Rectal smooth muscle tissue (tissue), 1 donor: ENCODE results near the gene TBC1D4.

Experiments
- H3K27ac ChIP-seq: one replicate; pipeline ENCODE4 v1.7.0; 2013; ENCODE audit warnings: low read depth, low read length, inconsistent platforms
- H3K27me3 ChIP-seq: one replicate; pipeline ENCODE4 v1.7.0; 2013; ENCODE audit warnings: low read length; ENCODE audit not compliant: control insufficient read depth, insufficient read depth
- H3K36me3 ChIP-seq: one replicate; pipeline ENCODE4 v1.7.0; 2013; ENCODE audit warnings: low read length; ENCODE audit not compliant: control insufficient read depth, insufficient read depth
- H3K4me1 ChIP-seq: one replicate; pipeline ENCODE4 v1.7.0; 2013; ENCODE audit warnings: low read length; ENCODE audit not compliant: control insufficient read depth, insufficient read depth
- H3K4me3 ChIP-seq: one replicate; pipeline ENCODE4 v1.7.0; 2013; ENCODE audit warnings: low read length
- H3K9ac ChIP-seq: one replicate; pipeline ENCODE4 v1.7.0; 2013; ENCODE audit warnings: low read length

Gene TBC1D4

DNA sequence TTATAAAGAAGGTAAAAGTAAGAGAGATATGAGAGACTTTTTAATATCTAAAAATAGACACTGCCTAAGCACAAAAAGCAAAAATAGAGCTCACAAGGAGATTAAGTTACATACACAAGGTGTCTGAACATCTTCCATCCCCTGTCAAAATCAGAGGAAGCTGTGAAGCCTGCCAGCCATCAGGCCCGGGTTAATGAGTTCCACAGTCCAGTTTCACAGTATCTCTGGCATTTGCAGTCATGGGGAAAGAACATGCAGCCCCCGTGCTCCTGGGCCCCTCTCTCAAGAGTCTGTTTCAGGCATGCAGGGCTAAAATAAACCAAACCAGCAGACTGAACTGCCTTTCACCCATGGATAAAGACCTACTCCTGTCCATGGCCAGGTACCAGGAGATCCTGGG is 79.2 kb downstream of the TBC1D4 start:
- no peak overlapping the region for H3K9ac ChIP-seq
- H3K27ac ChIP-seq = no peak overlapping the region
- H3K27me3 ChIP-seq = no peaks in the 10 kb centered on the region
- H3K4me3 ChIP-seq = no peak overlapping the region
- no peaks in the 10 kb centered on the region for H3K36me3 ChIP-seq
- no peaks in the 10 kb centered on the region for H3K4me1 ChIP-seq

DNA sequence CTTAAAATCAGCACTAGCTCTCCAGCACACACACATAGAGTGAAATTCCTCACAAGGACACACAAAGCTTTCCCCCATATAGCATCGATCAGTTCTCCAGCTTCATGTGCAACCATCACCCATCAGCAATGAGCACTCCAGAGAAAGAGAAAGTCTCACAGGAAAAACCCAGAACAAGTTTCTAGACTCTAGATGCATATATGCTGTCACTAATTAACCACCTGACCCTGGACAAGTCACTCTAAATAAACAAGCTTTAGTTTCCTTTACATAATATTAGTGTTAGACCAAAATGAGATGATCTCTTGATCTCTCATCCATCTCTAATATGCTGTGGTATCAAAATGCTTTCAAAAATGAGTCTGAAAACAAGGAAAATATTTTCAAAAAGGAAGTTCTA is 81.2 kb downstream of the TBC1D4 start:
- no peaks in the 10 kb centered on the region for H3K4me1 ChIP-seq
- H3K4me3 ChIP-seq = no peak overlapping the region
- H3K27ac ChIP-seq = no peak overlapping the region
- no peak overlapping the region for H3K9ac ChIP-seq
- H3K36me3 ChIP-seq = no peaks in the 10 kb centered on the region
- no peaks in the 10 kb centered on the region for H3K27me3 ChIP-seq

DNA sequence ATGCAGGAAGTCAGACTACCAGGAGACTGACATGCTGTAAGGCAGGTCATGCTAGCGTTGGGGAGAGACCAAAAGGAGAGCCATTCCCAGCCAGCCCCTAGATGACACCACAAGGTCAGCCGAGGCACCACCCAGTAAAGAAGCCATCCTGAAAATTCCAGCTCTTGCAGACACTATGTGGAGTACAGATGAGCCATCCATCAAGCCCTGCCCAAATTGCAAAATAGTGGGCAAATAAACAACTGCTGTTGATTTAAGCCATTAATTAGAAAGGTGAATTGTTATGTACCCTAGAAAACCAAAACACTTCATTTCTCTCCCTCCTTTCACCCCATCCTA is 82.1 kb downstream of the TBC1D4 start:
- no peak overlapping the region for H3K27ac ChIP-seq
- H3K36me3 ChIP-seq = no peaks in the 10 kb centered on the region
- no peaks in the 10 kb centered on the region for H3K27me3 ChIP-seq
- no peak overlapping the region for H3K9ac ChIP-seq
- no peaks in the 10 kb centered on the region for H3K4me1 ChIP-seq
- no peak overlapping the region for H3K4me3 ChIP-seq

DNA sequence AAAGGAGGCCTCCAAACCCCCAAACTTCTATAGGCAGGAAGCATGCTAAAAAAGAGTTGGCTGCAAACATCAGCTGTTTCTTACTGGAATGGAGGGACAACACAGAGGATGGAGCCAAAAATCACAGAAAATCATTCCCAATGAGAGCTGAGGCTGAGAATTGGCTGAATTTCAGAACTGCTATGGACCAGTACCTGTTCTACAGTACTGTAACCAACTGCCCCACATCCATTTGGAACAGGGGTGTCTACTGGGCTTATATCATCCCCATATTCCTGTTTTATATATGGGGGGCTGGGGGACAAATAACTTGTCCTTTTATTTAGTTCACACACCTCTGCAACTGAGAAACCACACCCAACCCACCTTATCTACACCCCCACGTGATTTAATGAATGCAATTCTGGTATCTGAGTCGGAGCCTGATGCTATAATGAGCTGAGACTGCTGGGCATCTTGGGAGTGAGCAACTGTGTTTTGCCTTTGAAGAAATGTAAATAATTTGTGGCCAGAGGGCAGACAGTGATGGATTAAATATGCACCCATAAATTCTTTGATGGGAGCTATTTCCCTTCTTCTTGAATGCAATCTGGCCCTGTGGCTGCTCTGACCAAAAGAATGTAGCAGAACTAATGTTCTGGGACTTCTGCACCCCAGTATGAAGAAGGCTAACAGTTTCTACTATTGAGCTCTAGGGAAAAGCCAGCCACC is 82.6 kb downstream of the TBC1D4 start:
- Histone ChIP-seq H3K9ac (no peak overlapping the region), H3K4me3 (no peak overlapping the region), H3K27me3 (no peaks in the 10 kb centered on the region), H3K27ac (no peak overlapping the region), H3K4me1 (no peaks in the 10 kb centered on the region), H3K36me3 (no peaks in the 10 kb centered on the region)

DNA sequence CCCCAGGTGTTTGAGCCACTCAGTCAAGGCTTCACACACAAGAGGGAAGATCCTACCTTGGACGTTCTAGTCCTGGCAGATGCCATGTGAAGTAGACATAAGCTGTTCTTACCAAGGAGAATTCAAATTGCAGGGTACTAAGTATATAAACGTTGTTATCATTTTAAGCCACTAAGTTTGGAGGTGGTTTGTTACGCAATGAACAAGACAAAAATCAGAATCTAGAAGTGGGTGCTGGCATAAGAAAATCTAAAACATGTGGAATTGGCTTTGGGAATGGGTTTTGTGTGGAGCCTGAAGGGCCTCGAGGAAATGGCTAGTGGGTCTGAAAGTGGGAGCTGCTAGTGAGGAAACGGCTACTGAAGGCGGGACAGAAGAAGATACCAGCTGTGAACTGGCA is 83.9 kb downstream of the TBC1D4 start:
- Histone ChIP-seq H3K4me3 (no peak overlapping the region), H3K27ac (no peak overlapping the region), H3K36me3 (no peaks in the 10 kb centered on the region), H3K4me1 (no peaks in the 10 kb centered on the region), H3K9ac (no peak overlapping the region), H3K27me3 (no peaks in the 10 kb centered on the region)

DNA sequence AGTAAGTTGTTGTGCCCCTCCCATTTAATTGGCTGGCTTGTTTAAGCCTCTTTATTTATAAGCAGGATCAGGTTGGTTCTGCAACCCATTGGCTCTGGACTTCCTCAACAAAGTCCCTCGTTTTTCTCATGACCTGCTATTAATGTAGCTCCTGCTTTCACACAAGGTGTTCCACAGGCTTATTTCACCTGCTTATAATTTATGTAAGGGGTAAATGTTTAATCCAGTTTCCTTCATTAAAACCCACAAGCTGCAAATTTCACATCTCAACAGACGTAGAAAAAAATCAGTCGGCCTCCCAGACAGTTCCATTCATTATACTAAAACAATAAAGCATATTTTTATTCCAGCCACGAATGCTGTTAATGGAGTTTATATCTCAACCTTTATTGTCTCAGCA is 86.1 kb downstream of the TBC1D4 start:
- Histone ChIP-seq H3K27ac (no peak overlapping the region), H3K36me3 (no peaks in the 10 kb centered on the region), H3K4me1 (no peaks in the 10 kb centered on the region), H3K9ac (no peak overlapping the region), H3K27me3 (no peaks in the 10 kb centered on the region), H3K4me3 (no peak overlapping the region)

DNA sequence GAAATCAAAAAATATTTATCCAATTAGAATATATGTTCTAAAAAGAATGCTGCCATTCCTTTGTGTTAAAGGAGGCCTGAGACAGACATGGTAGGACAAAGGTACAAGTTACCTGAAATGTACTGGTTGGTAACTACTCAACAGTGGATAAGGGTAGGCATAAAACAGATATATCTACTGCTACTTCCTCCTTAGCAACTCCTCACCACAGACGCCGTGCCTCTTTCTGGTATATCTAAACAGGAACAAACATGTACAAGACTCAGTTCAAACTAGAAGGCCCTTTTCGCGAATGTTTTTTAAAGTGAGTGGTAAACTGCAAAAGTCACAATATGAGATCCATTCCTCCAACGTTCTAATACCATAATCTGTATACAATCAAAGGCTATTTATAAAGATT is 86.9 kb downstream of the TBC1D4 start:
- H3K9ac ChIP-seq = no peak overlapping the region
- H3K27me3 ChIP-seq = no peaks in the 10 kb centered on the region
- H3K27ac ChIP-seq = no peak overlapping the region
- no peaks in the 10 kb centered on the region for H3K36me3 ChIP-seq
- H3K4me3 ChIP-seq = no peak overlapping the region
- no peaks in the 10 kb centered on the region for H3K4me1 ChIP-seq

DNA sequence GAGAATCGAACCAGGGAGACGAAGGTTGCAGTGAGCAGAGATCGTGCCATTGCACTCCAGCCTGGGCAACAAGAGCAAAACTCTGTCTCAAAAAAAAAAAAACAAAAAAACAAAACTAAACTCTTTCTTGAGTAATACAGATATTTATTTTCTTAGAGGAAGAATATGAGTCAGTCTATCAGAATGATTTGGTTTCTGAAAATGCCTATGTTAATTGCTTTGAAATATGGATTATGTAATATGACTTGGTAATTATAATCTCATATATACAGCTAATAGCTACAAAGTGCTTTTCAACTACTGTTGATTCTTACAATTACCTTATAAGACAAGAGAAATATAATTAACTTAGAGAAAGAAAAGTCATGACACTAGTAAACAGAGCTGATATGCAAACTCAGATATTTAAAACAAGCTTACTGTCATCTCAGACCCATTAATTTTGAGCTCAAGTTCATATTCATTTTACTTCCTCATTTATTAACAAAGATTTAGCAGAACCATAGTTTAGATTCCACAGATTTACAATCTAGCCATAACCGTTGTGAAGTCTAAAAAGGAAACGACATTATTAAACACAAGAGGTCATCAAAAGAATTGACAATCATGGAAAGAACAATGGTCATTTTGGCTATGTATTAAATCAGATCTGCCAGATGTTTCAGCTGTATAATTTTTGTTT is 88.0 kb downstream of the TBC1D4 start:
- H3K27ac ChIP-seq = no peak overlapping the region
- H3K9ac ChIP-seq = no peak overlapping the region
- H3K36me3 ChIP-seq = no peaks in the 10 kb centered on the region
- H3K4me3 ChIP-seq = no peak overlapping the region
- H3K4me1 ChIP-seq = no peaks in the 10 kb centered on the region
- H3K27me3 ChIP-seq = no peaks in the 10 kb centered on the region

DNA sequence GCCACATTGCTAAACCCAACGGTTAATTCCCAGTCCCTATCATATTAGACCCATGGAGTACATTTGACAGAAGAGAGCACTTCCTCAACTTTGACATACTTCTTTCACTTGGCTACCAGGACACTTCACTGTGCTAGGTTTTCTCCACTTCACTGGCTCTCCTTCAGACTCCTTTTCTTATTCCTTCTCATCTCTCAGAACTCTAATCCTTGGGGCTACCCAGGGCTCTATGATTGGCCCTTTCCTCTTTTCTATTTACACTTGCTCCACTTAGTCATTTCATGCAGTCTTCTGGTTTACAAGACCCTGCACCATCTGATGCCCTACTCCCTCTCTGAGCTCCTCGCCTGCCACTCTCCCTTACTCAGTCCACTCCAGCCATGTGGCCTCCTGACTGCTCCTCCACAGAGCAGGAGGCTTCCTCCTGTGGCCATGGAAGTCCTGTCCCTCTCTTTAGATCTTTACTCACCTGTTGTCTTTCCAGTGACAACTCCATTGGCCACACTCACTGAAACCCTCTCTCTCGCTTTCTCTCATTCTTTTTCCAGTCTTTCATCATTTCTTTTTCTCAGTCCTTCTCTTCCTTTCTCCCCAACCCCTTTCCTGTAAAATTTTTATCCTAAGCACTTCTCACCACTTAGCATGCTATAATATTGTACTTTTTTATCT is 90.4 kb downstream of the TBC1D4 start:
- Histone ChIP-seq H3K4me3 (no peak overlapping the region), H3K9ac (no peak overlapping the region), H3K27me3 (no peaks in the 10 kb centered on the region), H3K4me1 (no peaks in the 10 kb centered on the region), H3K27ac (no peak overlapping the region), H3K36me3 (no peaks in the 10 kb centered on the region)

DNA sequence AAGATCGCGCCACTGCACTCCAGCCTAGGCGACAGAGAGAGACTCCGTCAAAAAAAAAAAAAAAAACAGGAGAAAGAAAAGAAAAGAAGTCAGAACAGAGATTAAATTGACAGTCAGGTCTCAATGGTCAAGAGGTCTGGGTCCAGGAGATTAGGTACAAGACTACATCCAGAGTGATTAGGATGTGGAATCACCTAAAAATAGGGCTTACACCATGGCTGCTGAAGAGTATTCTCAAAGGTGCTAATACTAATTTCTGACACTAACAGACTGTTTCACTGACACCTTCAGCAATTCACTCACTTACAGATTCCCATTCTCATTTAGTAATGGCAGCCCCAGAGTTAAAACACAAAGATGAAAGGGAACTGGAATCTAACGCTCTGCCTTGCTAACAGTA is 91.7 kb downstream of the TBC1D4 start:
- Histone ChIP-seq H3K9ac (no peak overlapping the region), H3K4me3 (no peak overlapping the region), H3K36me3 (no peaks in the 10 kb centered on the region), H3K4me1 (no peaks in the 10 kb centered on the region), H3K27ac (no peak overlapping the region), H3K27me3 (no peaks in the 10 kb centered on the region)

DNA sequence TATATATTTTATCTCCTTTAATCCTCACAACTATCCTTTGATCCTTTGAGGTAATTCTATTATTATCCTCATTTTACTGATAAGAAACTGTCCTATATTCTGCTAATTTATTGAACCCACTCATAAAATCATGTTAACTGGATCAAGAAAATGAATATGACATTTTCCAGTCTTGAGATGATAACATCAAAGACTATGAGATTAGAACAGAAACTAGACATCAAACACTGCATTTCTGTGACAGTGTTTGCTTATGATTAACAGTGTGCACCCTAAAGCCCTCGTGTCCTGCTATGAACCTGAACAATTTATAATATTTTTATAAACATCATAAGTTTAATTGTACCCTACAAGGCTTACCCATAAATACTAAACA is 96.3 kb downstream of the TBC1D4 start:
- H3K27ac ChIP-seq = no peak overlapping the region
- H3K36me3 ChIP-seq = no peaks in the 10 kb centered on the region
- H3K9ac ChIP-seq = no peak overlapping the region
- H3K4me1 ChIP-seq = no peaks in the 10 kb centered on the region
- no peaks in the 10 kb centered on the region for H3K27me3 ChIP-seq
- H3K4me3 ChIP-seq = no peak overlapping the region

DNA sequence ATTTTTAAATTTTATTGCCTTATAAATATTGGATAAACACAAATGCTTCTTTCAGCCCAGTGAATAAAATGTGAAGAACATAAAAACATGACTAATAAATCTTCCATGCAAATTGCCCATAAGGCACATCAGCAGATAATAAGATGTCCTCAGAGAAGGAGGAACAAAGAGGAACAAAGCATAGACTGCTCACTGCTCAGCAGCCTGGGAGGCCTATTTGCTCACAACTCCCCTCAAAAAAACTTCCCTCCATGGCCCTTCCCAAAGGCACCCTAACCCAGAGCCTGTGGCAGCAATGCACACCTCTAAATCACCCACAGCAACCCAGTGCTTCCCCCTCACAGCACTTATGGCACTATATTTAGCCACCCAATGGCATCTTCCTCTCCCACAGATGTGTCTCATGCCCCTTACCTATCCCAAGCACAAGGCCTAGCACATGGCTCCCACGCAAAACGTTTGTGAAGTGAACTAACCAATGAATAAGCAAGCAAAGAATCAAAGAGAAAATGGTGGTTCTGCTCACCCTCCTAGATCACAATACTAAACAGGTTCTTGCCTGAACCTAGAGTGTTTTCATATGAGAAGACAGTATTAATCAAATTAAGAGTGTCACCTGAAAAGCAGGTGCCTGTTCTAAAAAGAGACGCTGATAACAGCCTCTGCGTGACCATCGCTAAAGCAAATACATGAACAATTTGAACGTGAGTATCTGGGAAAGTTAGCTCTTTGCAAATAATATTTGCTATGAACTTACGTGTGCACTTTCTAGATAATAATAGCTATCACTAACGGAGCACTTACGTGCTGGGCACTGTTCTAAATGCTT is 96.9 kb downstream of the TBC1D4 start:
- H3K9ac ChIP-seq = no peak overlapping the region
- no peaks in the 10 kb centered on the region for H3K36me3 ChIP-seq
- no peaks in the 10 kb centered on the region for H3K4me1 ChIP-seq
- no peaks in the 10 kb centered on the region for H3K27me3 ChIP-seq
- no peak overlapping the region for H3K4me3 ChIP-seq
- H3K27ac ChIP-seq = no peak overlapping the region
